ENCODE measurements around the gene ZFP36.

Gene ZFP36

GRCh38 chr19:39423258-39424086 is 16.8 kb downstream of the ZFP36 start:
- no peak for TF ChIP-seq CTCF (IDR thresholded peaks at IDR 0.05; ENCODE audit: borderline replicate concordance, control extremely low read depth, extremely low read depth, insufficient read depth, missing control alignments)
- no peak for DNase-seq (ENCODE audit: low spot score)
- in situ Hi-C loops (cut with MboI; ENCODE audit: low sequenced_read_pairs, unreplicated experiment): no loop called here

DNA sequence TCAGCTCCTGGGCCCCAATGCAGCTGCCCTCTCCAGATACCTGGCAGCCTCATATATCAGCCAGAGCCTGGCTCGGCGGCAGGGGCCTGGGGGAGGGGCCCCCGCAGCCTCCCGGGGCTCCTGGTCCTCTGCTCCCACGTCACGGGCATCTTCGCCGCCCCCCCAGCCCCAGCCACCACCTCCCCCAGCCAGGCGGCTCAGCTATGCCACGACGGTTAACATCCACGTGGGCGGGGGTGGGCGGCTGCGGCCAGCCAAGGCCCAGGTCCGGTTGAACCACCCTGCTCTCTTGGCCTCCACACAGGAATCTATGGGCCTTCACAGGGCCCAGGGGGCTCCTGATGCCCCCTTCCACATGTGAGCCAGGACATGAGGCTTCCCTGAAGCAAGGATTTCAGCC is 18.3 kb downstream of the ZFP36 start:
- TF ChIP-seq CTCF (IDR thresholded peaks at IDR 0.05; ENCODE audit: borderline replicate concordance, control extremely low read depth, extremely low read depth, insufficient read depth, missing control alignments): no peak
- no peak for DNase-seq (ENCODE audit: low spot score)
- in situ Hi-C loops (cut with MboI; ENCODE audit: low sequenced_read_pairs, unreplicated experiment): no loop called here

GRCh38 chr19:39425744-39426143 is 19.1 kb downstream of the ZFP36 start:
- in situ Hi-C loops (cut with MboI; ENCODE audit: low sequenced_read_pairs, unreplicated experiment): no loop called here
- no peak for TF ChIP-seq CTCF (IDR thresholded peaks at IDR 0.05; ENCODE audit: borderline replicate concordance, control extremely low read depth, extremely low read depth, insufficient read depth, missing control alignments)
- no peak for DNase-seq (ENCODE audit: low spot score)

DNA sequence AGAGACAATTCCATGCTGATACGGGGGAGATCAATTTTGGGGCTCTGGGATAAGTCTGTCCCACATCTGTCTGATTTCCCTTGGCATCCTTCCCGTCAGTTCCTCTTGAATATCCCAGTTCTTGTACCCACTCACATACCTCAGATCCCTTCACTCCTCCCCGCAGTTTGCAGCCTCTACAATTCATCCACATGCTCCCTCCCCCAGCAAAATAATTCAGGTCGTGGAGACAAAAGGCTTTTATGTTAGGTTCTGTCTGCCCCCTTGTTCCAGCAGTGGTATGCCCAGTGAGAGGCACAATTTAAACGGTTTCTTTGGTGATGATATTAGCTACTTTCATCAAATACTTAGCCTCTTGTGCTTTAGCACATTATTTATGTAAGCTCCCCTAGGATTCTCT is 19.5 kb downstream of the ZFP36 start:
- DNase-seq (ENCODE audit: low spot score): no peak
- in situ Hi-C loops (cut with MboI; ENCODE audit: low sequenced_read_pairs, unreplicated experiment): no loop called here
- TF ChIP-seq CTCF (IDR thresholded peaks at IDR 0.05; ENCODE audit: borderline replicate concordance, control extremely low read depth, extremely low read depth, insufficient read depth, missing control alignments): no peak

GRCh38 chr19:39427707-39428106 is 21.1 kb downstream of the ZFP36 start:
- in situ Hi-C loops (cut with MboI; ENCODE audit: low sequenced_read_pairs, unreplicated experiment): no loop called here

More at GRCh38 chr19:39427707-39428106, 21.1 kb downstream of the ZFP36 start:
- TF ChIP-seq CTCF (IDR thresholded peaks at IDR 0.05; ENCODE audit: borderline replicate concordance, control extremely low read depth, extremely low read depth, insufficient read depth, missing control alignments): no peak
- DNase-seq (ENCODE audit: low spot score): no peak

Data from GM13976 (cell line).